UCSD-AML1 (cell line): Measurements from ENCODE around the gene IRF2.

ENCODE experiments used
- DNase-seq: peaks from one replicate; lab custom pipeline; 2025; ENCODE audit not compliant: unreplicated experiment; lab: John Stamatoyannopoulos, UW

IRF2 gene

GRCh38 chr4:184433258-184433892 is 41.0 kb downstream of the IRF2 start:
- DNase-seq = no peak

- no peak for DNase-seq
These were observed 42.0 kb downstream of the IRF2 start for GRCh38 chr4:184432127-184432922.

GRCh38 chr4:184430163-184430562 is 44.2 kb downstream of the IRF2 start:
- no peak for DNase-seq

- no peak for DNase-seq
These were observed 45.6 kb downstream of the IRF2 start for GRCh38 chr4:184428787-184429186.

- DNase-seq = no peak
These were observed 46.7 kb downstream of the IRF2 start for GRCh38 chr4:184427687-184428086.

- no peak for DNase-seq
These were observed 47.3 kb downstream of the IRF2 start for GRCh38 chr4:184427093-184427492.

GRCh38 chr4:184424993-184425758 is 49.2 kb downstream of the IRF2 start:
- no peak for DNase-seq

GRCh38 chr4:184424279-184424678 is 50.1 kb downstream of the IRF2 start:
- DNase-seq = no peak

- no peak for DNase-seq
These were observed 51.2 kb downstream of the IRF2 start for GRCh38 chr4:184423003-184423686.

GRCh38 chr4:184422378-184422777 is 52.0 kb downstream of the IRF2 start:
- DNase-seq = no peak

- no peak for DNase-seq
These were observed 52.7 kb downstream of the IRF2 start for GRCh38 chr4:184421533-184422155.

- no peak for DNase-seq
These were observed 53.4 kb downstream of the IRF2 start for GRCh38 chr4:184420881-184421416.

- no peak for DNase-seq
These were observed 53.9 kb downstream of the IRF2 start for GRCh38 chr4:184420402-184420801.

GRCh38 chr4:184419976-184420375 is 54.4 kb downstream of the IRF2 start:
- DNase-seq = no peak

- no peak for DNase-seq
These were observed 56.4 kb downstream of the IRF2 start for GRCh38 chr4:184417802-184418511.

GRCh38 chr4:184416913-184417734 is 57.2 kb downstream of the IRF2 start:
- DNase-seq = no peak

GRCh38 chr4:184415071-184415470 is 59.3 kb downstream of the IRF2 start:
- DNase-seq = no peak

- no peak for DNase-seq
These were observed 60.9 kb downstream of the IRF2 start for GRCh38 chr4:184413261-184414046.
